IgD-negative memory B cell (primary cell): ENCODE data around the gene FKBP14. TPM values are rescaled to one million over a fixed set of nuclear protein-coding genes. Genes with fewer than 3 reads are reported as not detected.
"Not testable (repeated sequence)": the region's sequence is repeated elsewhere in the genome, so short reads cannot be mapped to it uniquely, and the experiment has no call there.

Source experiments
- H3K27ac Mint-ChIP-seq, 3 donors: one replicate each; pipeline ENCODE4 v1.8.0; 2020 to 2022; ENCODE audit warnings: mild to moderate bottlenecking in 3 of 3, mixed read lengths in 3 of 3, moderate library complexity in 1 of 3
- H3K27me3 Mint-ChIP-seq: one replicate; pipeline ENCODE4 v1.8.0; 2021; ENCODE audit warnings: mixed read lengths
- H3K36me3 Mint-ChIP-seq: one replicate; pipeline ENCODE4 v1.8.0; 2020; ENCODE audit warnings: mild to moderate bottlenecking, mixed read lengths
- H3K4me1 Mint-ChIP-seq, 3 donors: one replicate each; pipeline ENCODE4 v1.8.0; 2020 to 2022; ENCODE audit warnings: mixed read lengths in 3 of 3, mild to moderate bottlenecking in 1 of 3
- H3K4me3 Mint-ChIP-seq, 4 donors: one replicate each; pipeline ENCODE4 v1.8.0; 2020 to 2022; ENCODE audit warnings: mild to moderate bottlenecking in 4 of 4, mixed read lengths in 4 of 4, moderate library complexity in 3 of 4
- H3K9me3 Mint-ChIP-seq, 3 donors: one replicate each; pipeline ENCODE4 v1.8.0; 2020 to 2021; ENCODE audit warnings: mixed read lengths in 3 of 3, mild to moderate bottlenecking in 1 of 3
- polyA plus RNA-seq: library from polyadenylated mRNA; unstranded; fragments of 300-500 nt; fragmentation: Illumina TruSeq; gene quantifications from one replicate; pipeline ENCODE4 v1.2.3, GENCODE V29; 2021

The FKBP14 gene
- polyA plus RNA-seq, 1 donor from 2014 or later: 3.6 TPM

DNA sequence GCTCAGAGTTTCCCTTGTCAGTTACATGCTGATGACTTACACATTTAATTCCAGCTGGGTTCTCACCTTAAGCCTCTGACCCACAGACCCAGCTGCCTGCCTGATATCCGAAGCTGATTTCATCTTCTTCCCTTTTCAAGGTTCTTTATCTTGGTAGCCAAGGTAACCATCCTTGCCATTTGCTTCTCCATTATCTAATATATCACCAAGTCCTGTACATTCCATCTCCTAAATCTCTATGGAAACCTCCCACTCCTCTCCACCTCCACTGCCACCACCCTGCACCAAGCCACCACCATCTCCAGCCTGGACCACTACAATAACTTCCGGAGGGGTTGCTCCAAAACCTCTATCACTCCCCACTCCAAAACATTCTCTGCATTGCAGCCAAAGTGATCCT, 56.8 kb downstream of the FKBP14 start:
- H3K27ac Mint-ChIP-seq: no peak overlapping the region

DNA sequence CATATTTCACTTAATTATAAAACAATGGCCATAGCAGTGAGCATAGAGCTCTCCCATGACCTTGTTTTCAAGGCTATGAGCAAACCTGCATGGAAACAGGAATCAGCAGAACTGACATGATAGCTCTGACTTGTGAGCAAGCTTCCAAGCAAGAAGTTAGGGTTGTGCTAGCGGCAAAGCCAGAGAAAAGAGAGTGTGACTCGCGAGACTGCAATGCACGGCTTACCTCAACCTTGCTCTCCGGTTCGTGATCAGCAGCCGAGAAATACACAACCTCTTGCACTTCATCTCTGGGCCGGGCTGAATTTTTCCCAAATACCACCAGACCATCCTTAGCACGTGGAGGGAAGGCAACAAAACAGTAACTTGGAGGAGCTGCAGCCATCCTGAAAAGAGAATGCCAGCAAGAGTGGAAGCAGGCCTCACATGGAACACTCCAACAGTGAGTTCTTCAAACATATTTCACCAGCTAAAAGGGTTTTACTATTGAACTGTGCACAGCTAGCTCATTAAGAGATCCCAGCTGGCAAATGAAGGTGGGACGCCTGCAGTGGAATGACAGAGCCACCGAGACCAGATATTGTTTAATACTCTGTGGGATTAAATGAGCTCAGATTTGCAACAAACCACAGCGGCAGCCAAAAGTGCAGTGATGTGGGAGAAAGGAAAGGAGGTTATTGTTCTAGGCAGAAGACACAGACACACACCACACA, 57.7 kb downstream of the FKBP14 start:
- no peak overlapping the region for H3K27ac Mint-ChIP-seq
- no peaks in the 10 kb centered on the region for H3K9me3 Mint-ChIP-seq
- peaks cover 11 to 33% (median 14%) of the 10 kb centered on the region in 3 donors for H3K4me1 Mint-ChIP-seq
- no peaks in the 10 kb centered on the region for H3K27me3 Mint-ChIP-seq
- no peak overlapping the region for H3K4me3 Mint-ChIP-seq
- H3K36me3 Mint-ChIP-seq: peaks cover 2% of the 10 kb centered on the region

More for the DNA sequence above, 56.8 kb downstream of the FKBP14 start:
- Mint-ChIP-seq H3K27me3 (no peaks in the 10 kb centered on the region), H3K36me3 (peaks cover 2% of the 10 kb centered on the region), H3K4me1 (peaks cover 11 to 36% (median 16%) of the 10 kb centered on the region in 3 donors), H3K9me3 (no peaks in the 10 kb centered on the region), H3K4me3 (peak overlapping the region in 1 of 4 donors; percentile 36)

DNA sequence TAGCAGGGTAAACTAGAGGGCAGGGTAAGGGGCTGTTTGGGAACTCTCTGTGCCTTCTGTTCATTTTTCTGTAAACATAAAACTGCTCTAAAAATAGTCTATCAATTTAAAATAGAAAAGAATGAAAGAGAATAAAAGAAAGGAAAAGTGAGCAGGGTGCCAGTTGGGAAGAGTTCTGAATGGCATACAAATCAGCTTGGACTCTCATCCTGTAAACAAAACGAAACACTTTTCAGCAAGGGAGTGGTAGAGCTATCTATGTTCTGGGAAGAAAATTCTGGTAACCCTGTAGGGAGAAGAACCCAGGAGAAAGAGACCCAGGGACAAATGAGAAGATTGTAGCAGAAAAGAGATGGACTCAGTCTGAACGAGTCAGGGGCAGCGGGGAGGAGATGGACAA, 61.5 kb downstream of the FKBP14 start:
- Mint-ChIP-seq H3K9me3 (no peaks in the 10 kb centered on the region), H3K27me3 (no peaks in the 10 kb centered on the region), H3K4me3 (no peak overlapping the region), H3K27ac (no peak overlapping the region), H3K36me3 (peaks cover 8% of the 10 kb centered on the region), H3K4me1 (peaks cover 4 to 18% (median 16%) of the 10 kb centered on the region in 3 donors)

DNA sequence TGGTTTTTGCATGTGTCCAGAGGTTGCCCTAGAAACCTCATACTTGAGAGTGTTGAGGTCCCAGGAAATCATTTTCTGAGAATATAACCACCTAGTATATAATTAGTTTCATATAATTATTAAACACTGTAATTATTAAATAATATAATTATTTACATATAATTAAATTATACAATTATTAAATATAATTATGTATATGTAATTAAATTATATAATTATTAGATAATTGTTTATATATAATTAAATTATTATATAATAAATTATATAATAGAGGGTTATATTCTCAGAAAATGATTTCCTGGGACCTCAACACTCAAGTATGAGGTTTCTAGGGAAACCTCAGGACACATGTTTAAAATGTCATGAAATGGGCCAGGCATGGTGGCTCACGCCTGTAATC, 64.5 kb downstream of the FKBP14 start:
- H3K36me3 Mint-ChIP-seq: peaks cover 8% of the 10 kb centered on the region
- peaks cover 20 to 25% (median 20%) of the 10 kb centered on the region in 3 donors for H3K4me1 Mint-ChIP-seq
- peak overlapping the region in 1 of 3 donors; percentile 41 for H3K27ac Mint-ChIP-seq

DNA sequence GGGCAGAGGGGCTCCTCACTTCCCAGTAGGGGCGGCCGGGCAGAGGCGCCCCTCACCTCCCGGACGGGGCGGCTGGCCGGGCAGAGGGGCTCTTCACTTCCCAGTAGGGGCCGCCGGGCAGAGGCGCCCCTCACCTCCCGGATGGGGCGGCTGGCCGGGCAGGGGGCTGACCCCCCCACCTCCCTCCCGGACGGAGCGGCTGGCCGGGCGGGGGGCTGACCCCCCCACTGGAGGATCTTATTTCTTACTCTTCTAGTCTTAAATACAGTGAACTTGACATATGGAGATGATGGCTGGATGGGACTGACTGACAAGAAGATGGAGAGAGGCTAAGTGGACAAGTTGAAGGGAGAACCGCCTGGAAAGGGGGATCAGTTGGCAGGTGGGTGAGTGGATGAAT, 64.9 kb downstream of the FKBP14 start:
- Mint-ChIP-seq H3K27ac (peak overlapping the region in 1 of 3 donors; percentile 41), H3K4me1 (peaks cover 20 to 28% (median 22%) of the 10 kb centered on the region in 3 donors)
- not testable (repeated sequence) for H3K4me3 Mint-ChIP-seq, H3K36me3 Mint-ChIP-seq, H3K9me3 Mint-ChIP-seq, H3K27me3 Mint-ChIP-seq

More for the DNA sequence above, 64.5 kb downstream of the FKBP14 start:
- no peak overlapping the region for H3K4me3 Mint-ChIP-seq
- H3K27me3 Mint-ChIP-seq: no peaks in the 10 kb centered on the region
- H3K9me3 Mint-ChIP-seq: no peaks in the 10 kb centered on the region

Other genes with a start within 250 kb of the FKBP14 start
- gene WIPF3, start 220.2 kb downstream of the FKBP14 start, polyA plus RNA-seq: not detected
- 55.5 TPM for gene SCRN1, start 36.9 kb downstream of the FKBP14 start, polyA plus RNA-seq
- gene PLEKHA8, start 1.7 kb upstream of the FKBP14 start, polyA plus RNA-seq: 3.6 TPM
- 8.9 TPM for gene MTURN, start 108.3 kb upstream of the FKBP14 start, polyA plus RNA-seq